ENCODE results near the gene PHLDA1. TPM values are rescaled to one million over a fixed set of nuclear protein-coding genes. Genes with fewer than 3 reads are reported as not detected.
"Not testable (repeated sequence)": the region's sequence is repeated elsewhere in the genome, so short reads cannot be mapped to it uniquely, and the experiment has no call there.

Gene PHLDA1
- polyA plus RNA-seq, 4 donors = 37.3 to 40.8 (median 38.6) TPM

DNA sequence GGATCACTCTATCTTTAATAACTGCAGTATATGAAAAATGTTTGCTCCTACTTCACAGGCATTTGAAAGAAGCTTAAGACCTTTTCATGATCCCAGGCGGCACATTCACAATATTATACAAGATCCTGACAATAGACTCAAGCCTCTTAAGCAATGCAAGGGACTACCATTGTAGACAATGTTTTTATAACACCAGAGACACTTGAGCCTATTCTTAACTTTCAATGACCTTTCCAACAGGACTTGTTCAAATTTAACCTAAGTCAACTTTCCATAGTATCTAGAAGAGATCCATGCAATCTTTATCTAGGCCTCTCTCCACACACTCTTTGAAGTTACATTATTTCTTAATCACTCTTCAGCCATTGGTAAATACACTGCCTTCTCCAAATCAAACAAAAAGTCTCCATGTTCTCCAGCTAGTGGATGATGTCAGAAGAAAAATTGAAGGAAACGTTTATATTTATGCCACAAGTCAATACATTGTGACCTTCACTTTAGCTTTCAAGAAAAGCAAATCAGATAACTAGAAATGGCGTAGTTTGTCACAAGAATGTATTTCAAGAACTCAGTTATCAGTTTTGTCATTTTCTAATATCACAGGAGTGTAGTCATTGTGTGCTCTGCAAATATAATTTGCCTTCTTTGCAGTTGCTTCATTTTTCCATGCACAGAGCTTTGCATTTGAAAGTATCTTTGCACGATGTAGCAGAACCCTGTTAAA is 41.2 kb downstream of the PHLDA1 start:
- DNase-seq (ENCODE audit: low read depth in 4 of 4, low spot score in 3 of 4) = no peak

DNA sequence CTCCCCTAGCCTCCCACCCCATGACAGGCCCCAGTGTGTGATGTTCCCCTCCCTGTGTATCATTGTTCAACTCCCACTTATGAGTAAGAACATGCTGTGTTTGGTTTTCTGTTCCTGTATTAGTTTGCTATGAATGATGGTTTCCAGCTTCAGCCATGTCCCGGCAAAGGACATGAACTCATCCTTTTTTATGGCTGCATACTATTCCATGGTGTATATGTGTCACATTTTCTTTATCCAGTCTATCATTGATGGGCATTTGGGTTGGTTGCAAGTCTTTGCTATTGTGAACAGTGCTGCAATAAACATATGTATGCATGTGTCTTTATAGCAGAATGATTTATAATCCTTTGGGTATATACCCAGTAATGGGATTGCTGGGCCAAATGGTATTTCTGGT is 43.9 kb downstream of the PHLDA1 start:
- DNase-seq (ENCODE audit: low read depth in 4 of 4, low spot score in 3 of 4) = not testable (repeated sequence)

DNA sequence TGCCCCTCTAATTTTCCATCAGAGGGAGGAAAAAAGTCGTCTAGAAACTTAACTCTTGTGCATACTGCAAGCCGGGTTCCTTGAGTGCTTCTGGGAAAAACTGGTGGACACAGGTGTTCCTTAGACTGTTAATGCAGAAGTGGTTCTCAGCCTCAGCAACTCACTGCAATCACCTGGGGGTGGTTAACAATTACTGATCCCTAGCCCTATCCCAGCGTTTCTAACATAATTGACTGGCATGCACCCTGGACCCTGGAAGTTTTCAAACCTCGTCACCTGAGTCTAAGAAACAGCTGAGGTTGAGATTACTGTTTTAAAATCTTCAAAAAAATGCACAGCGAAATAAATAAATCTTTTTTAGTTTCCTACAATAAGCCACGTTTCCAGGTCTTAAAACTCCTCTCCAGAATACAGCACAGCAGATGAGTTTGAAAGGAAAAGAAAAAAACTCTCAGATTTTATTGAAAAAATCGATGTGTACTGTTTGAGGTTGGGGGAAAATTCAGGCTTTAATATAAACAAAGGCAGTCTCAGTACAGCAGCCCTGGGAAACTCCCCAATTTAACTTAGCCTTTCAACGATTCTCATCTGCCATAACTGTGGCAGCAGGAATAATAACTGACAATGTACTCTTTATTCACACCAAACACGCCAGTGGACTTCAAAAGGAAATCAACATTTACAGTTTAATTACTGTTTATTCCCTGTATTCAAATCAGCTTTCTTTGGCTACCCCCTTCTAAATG is 45.4 kb downstream of the PHLDA1 start:
- no peak for DNase-seq (ENCODE audit: low read depth in 4 of 4, low spot score in 3 of 4)

DNA sequence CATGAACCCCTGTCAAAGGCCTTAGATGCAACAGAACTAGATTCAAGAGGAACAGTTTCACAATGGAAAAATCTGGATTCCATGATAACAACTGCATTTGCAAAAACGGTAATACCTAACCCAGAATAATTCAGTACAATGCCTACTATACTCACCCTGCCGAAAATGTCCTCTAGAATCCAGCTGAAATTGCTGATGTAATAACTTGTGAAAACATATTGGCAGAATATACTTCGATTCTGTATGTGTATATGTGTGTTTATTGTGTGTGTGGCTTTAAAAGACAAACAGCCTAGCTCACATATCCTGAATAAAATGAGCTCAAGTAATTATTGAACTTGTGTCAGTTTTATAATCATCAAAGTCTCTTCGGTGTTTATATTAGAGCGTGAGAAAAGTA is 46.0 kb downstream of the PHLDA1 start:
- no peak for DNase-seq (ENCODE audit: low read depth in 4 of 4, low spot score in 3 of 4)

DNA sequence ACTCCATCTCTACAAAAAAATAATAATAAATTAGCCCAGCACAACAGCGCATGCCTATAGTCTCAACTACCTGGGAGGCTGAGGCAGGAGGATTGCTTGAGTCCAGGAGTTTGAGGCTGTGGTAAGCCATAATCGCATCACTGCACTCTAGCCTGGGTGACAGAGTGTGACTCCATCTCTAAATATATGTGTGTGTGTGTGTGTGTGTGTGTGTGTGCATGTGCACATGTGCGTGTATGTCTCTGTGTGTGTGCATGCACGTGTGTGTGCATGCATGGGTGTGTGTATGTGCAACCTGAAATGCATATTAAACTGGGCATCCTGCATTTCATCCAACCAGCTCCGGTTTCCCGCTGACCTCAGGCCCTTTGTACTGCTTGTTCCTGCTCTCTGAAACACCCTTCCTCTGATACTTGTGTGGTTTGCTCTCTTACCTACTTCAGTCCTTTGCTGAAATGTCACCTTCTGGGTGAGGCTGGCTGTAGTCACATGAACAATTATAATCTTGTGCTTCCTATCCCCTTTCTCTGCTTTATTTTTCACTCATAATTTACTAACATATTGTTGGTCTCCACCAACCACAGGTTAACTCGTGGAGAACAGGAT is 46.9 kb downstream of the PHLDA1 start:
- no peak for DNase-seq (ENCODE audit: low read depth in 4 of 4, low spot score in 3 of 4)

DNA sequence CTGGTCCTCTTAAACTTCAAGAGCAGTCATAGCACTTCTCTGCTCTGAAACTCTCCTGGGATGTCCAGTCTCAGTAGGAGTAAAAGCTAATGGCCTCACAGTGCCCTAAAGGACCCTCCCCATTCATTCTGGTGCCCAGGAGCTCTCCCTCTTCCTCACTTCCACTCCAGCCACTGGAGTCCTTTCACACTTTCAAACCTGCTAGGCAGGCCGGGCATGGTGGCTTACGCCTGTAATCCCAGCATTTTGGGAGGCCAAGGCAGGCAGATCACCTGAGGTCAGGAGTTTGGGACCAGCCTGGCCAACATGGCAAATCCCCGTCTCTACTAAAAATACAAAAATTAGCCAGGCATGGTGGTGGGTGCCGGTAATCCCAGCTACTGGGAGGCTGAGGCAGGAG is 47.7 kb downstream of the PHLDA1 start:
- DNase-seq (ENCODE audit: low read depth in 4 of 4, low spot score in 3 of 4) = not testable (repeated sequence)

DNA sequence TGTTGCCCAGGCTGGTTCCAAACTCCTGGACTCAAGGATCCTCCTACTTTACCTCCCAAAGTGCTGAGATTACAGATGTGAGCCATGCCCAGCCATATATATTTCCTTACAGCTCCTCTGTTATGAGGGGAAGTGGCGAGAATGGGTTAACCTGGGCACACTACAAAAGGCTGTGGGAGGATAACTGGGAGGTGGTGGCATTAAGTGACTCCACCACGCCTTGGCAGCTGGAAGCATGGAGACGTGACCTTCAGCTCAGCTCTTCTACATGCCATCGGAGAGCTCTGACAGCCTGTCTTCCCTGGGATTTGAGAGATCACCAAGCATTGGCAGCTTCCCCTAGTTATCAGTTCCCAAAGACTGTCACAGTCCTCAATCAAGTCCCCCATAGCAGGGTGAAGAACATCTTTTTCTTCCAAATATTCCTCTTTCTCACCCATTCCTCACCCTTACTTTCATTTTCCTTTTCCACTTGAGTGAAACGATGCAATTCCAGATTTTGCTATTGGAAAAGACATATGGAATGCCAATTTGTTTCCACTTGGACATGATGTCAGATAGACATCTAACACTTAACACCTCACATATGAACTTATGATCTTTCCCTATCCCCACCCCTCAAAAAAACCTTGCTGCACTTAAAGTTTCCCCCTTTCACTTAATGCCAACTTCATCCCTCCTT is 48.5 kb downstream of the PHLDA1 start:
- no peak for DNase-seq (ENCODE audit: low read depth in 4 of 4, low spot score in 3 of 4)

DNA sequence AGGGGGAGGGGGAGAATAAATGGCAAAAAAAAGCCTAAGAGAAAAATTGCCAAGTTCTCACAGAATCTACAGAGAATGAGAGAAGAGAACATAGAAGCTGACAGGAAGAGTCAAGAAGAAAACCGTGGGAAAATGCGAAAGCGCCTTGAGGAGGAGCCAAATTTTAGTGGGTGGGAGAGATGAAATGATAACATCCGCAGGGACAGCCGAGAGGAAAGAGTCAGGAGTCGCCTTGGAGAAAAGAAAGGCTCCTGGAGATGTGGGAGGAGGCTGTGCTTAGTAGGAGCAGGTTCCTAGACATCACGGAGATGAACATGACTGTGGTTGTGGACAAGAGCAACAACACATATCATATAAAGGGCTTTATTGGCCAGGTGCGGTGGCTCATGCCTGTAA is 49.4 kb downstream of the PHLDA1 start:
- DNase-seq (ENCODE audit: low read depth in 4 of 4, low spot score in 3 of 4) = no peak

DNA sequence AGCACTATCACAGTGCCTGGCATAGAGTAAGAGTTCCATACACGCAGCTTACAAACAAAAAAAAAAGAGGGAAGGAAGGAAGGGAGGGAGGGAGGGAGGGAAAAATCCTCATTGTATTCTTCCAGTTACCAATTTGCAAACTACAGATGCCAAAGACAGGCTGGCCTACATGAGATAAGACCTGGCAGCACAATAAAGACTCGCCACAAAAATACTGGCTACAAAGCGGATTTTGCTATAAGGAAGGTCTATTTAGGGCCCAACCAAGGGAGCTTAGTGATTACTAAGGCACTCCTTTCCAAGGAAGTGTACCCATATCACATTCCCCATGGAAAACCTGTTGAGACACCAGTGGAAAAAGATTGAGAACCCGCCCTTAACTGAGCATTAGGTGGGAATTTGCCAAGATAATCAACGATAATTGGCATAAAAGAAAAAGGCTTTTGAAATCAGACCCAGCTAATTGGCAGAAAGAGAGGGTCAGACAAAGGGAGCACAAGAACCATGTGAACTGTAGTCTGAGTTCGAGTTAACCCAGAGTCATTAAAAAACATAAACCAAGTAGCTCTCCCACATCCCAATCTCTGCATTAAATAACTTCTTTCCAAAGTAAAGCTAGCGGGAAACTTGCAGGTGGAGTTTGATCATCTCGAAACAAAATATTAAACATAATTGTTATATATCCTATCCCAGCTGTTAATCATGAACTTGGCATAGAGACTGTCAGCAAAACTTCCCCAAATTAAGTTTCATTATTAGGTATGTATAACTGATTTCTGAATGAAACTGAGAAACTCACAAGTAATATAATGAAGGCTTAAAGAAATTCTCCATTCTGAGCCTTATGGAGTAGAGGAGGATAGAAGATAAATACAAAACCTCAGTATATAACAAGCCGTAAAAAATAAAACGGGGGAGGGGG is 50.1 kb downstream of the PHLDA1 start:
- no peak for DNase-seq (ENCODE audit: low read depth in 4 of 4, low spot score in 3 of 4)

DNA sequence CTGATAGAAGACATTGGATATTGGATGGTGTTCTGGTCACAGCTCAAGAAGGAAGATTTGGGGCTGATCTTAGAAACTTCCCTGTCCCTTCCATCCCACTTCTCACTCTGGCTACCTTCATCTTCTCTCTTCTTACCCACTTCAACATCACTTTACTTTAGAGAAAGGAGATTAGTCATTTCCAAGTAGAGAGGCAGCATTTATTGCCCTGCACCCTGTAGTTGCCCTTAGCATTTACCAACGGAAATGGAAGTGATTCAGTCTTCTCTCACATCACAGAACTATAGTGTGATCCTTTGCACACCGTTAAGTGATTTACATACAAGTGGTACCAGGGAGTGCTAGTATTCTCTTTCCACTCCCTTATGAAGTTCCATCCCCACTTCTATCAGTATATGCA is 52.4 kb downstream of the PHLDA1 start:
- no peak for DNase-seq (ENCODE audit: low read depth in 4 of 4, low spot score in 3 of 4)

DNA sequence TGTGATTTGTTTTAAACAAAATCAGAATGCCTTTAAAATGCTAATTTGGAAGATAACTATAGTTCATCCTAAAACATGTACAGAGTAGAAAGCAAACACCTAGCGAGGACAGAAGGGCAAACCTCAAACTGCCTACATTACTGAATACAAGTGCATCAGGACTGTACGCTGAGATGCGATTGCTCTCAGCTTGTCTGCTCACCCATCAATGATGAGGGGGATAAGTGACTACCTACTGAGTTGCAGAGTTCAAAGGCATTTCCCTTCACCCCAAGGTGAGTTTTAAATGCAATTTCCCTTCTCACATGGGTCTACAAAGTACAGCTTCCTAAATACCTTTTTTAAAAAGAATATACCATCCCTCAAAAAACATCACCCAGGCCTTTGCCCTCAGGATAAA is 52.9 kb downstream of the PHLDA1 start:
- DNase-seq (ENCODE audit: low read depth in 4 of 4, low spot score in 3 of 4) = no peak

DNA sequence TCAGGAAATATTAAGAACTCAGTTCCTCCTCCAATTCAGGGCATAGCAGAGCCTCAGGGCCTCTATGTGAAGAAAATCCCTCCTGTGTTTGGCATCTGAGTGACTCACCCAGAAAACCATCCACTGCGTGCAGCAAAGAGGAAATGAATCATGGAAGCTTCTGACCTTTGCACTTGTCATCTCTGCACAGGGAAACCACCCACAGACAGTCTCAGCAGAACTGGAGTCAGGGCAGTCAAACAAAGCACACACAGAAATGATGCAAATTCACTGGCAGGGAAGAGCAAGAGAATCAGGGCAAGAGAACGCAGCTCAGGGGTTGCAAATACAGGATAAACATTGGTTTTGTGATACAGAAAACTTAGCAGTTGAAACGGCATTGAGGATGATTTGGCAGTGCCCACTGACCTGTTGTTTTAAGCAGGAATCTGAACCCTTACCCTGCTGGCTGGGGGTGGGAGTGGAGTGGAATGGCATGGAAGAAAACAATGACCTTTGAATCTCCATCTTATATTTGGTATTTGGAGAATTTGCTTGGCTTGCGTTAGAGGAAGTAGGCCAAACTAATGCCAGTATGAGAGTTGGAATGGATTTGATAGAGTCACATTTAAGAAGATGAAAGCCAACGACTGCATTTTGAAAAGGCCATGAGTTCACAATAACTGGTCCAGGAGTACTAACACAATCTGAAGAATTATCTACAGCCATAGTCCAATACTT is 53.5 kb downstream of the PHLDA1 start:
- DNase-seq (ENCODE audit: low read depth in 4 of 4, low spot score in 3 of 4) = peak in 3 of 4 donors; percentile 25 to 60 (median 44)

DNA sequence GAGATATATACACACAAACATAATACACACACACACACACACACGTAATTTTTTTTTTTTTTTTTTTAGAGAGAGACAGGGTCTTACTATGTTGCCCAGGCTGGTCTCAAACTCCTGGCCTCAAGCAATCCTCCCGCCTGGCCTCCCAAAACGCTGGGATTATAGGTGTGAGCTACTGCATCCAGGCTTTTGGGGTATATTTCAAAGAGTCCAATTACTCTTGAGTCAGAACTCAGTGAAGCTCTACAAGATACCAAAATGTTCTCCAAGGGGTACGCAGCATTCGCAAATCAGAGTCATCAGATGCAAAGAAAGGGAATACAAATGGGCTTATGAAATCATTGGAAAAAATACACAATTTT is 54.0 kb downstream of the PHLDA1 start:
- DNase-seq (ENCODE audit: low read depth in 4 of 4, low spot score in 3 of 4) = no peak

DNA sequence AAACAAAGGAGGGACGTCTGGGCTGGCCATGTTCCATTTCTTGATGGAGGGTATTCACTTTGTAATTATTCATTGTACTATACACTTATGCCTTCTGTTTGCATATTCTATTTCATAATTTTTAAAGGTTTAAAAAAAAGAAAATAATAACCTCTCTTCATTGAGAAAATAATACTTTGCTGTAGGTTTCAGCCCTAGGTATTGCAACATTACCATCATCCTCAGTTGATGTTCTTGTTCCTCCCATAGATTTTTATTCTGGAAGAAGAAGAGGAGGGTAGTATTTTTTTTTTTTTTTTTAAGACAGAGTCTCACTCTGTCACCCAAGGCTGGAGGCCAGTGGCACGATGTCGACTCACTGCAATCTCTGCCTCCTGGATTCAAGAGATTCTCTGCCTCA is 54.7 kb downstream of the PHLDA1 start:
- no peak for DNase-seq (ENCODE audit: low read depth in 4 of 4, low spot score in 3 of 4)

DNA sequence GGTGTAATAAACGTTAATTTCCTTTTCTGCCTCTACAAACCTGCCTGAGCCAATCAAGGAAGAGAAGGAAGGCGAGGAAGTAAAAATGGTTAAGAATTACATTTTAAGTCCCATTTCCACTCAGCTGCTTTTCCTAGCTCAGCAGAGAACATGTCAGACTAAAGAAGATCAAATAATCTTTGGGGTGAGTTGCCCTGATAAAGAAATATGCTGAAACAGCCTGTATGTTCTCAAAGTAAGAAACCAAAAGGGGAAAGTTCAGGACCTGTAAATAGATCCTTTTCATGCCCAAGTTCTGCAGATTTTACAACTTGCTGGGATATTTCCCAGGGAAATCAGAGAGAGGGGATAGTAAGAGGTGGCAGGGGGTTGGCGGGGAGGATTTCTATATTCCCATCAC is 55.5 kb downstream of the PHLDA1 start:
- DNase-seq (ENCODE audit: low read depth in 4 of 4, low spot score in 3 of 4) = no peak

DNA sequence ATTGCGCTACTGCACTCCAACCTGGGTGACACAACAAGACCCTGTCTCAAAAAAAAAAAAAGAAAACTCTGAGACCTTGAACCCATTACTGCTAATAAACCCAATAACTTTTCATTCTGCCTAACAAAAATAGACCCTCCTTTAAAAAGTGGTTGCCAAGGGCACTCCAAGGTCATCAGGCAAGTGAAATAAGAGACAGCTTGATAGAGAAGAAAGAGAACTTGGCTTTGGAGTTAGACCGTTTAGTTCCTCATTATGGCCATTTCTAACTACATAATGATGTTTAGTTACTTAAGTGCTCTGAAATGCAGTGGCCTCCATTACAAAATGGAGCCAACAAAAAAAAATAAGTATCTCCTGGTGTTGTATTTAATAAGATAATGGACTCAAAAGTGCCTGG is 55.9 kb downstream of the PHLDA1 start:
- no peak for DNase-seq (ENCODE audit: low read depth in 4 of 4, low spot score in 3 of 4)
